Neural progenitor cell (in vitro differentiated cells): ENCODE results near the gene GP1BB. TPM values are rescaled to one million over a fixed set of nuclear protein-coding genes. Genes with fewer than 3 reads are reported as not detected.

Experiments
- DNase-seq: peaks from one replicate; pipeline ENCODE4 v3.0.0-alpha.2; 2016; ENCODE audit warnings: low spot score
- H2AFZ ChIP-seq: fragments of 200-600 bp; sonication (generic); replicated peaks from 2 replicates; pipeline ENCODE4 v1.6.1; 2016; ENCODE audit warnings: antibody characterized with exemption
- H3F3A ChIP-seq: fragments of 200-600 bp; sonication (generic); 2 replicates; pipeline ENCODE4 v1.6.1; 2016; ENCODE audit warnings: antibody characterized with exemption, low read depth
- H3K27ac ChIP-seq: fragments of 200-600 bp; sonication (generic); 2 replicates; pipeline ENCODE4 v1.5.1; 2016; ENCODE audit warnings: mild to moderate bottlenecking
- H3K27me3 ChIP-seq: fragments of 200-600 bp; sonication (generic); 2 replicates; pipeline ENCODE4 v1.6.1; 2016; ENCODE audit warnings: mild to moderate bottlenecking, moderate library complexity
- H3K36me3 ChIP-seq: fragments of 200-600 bp; sonication (generic); 2 replicates; pipeline ENCODE4 v1.5.1; 2016
- H3K4me1 ChIP-seq: fragments of 200-600 bp; sonication (generic); 2 replicates; pipeline ENCODE4 v1.6.1; 2016; ENCODE audit warnings: mixed run types
- H3K4me2 ChIP-seq: fragments of 200-600 bp; sonication (generic); 2 replicates; pipeline ENCODE4 v1.6.1; 2016
- H3K4me3 ChIP-seq: fragments of 200-600 bp; sonication (generic); 2 replicates; pipeline ENCODE4 v1.5.1; 2016
- H3K79me2 ChIP-seq: fragments of 200-600 bp; sonication (generic); 2 replicates; pipeline ENCODE4 v1.6.1; 2016; ENCODE audit warnings: low read depth
- H3K9ac ChIP-seq: fragments of 200-600 bp; sonication (generic); 2 replicates; pipeline ENCODE4 v1.6.1; 2016
- H3K9me3 ChIP-seq: fragments of 200-600 bp; sonication (generic); 2 replicates; pipeline ENCODE4 v1.5.1; 2016; ENCODE audit warnings: low read depth
- H4K20me1 ChIP-seq: fragments of 200-600 bp; sonication (generic); 2 replicates; pipeline ENCODE4 v1.6.1; 2016; ENCODE audit warnings: low read depth
- H3K27ac Mint-ChIP-seq: 3 replicates; pipeline ENCODE4 v1.8.0; 2021; ENCODE audit warnings: mixed read lengths
- H3K27me3 Mint-ChIP-seq: 2 replicates; pipeline ENCODE4 v1.8.0; 2022; ENCODE audit warnings: low read depth, mild to moderate bottlenecking, inconsistent platforms, moderate library complexity, mixed read lengths; ENCODE audit not compliant: insufficient read depth
- H3K36me3 Mint-ChIP-seq: 3 replicates; pipeline ENCODE4 v1.8.0; 2021; ENCODE audit warnings: mixed read lengths
- H3K4me1 Mint-ChIP-seq: 3 replicates; pipeline ENCODE4 v1.8.0; 2021; ENCODE audit warnings: mixed read lengths
- H3K4me3 Mint-ChIP-seq: 3 replicates; pipeline ENCODE4 v1.8.0; 2021; ENCODE audit warnings: mild to moderate bottlenecking, moderate library complexity, mixed read lengths
- H3K9me3 Mint-ChIP-seq: 3 replicates; pipeline ENCODE4 v1.8.0; 2020; ENCODE audit warnings: mixed read lengths
- EZH2 ChIP-seq: fragments of 200-600 bp; sonication (generic); IDR thresholded peaks from 2 replicates; pipeline ENCODE4 v1.6.1; 2017; ENCODE audit warnings: antibody characterized with exemption, mild to moderate bottlenecking, moderate library complexity
- EZH2phosphoT487 ChIP-seq: fragments of 200-600 bp; sonication (generic); IDR thresholded peaks from 2 replicates; pipeline ENCODE4 v1.6.1; 2017; ENCODE audit warnings: antibody characterized with exemption
- total RNA-seq: library from RNA; depleted of rRNA; stranded (reverse); fragments of >200 nt; gene quantifications from 2 replicates; pipeline ENCODE4 v1.2.3, GENCODE V29; 2015; ENCODE audit warnings: low replicate concordance
- TF ChIP-seq, protein P1 (sequence below): fragments of 200-600 bp; sonication (generic); IDR thresholded peaks from 2 replicates; pipeline ENCODE4 v1.5.1; 2017; ENCODE audit warnings: antibody characterized with exemption, mild to moderate bottlenecking

Gene GP1BB
- total RNA-seq, 1 donor from 2014 or later, result not detected

DNA sequence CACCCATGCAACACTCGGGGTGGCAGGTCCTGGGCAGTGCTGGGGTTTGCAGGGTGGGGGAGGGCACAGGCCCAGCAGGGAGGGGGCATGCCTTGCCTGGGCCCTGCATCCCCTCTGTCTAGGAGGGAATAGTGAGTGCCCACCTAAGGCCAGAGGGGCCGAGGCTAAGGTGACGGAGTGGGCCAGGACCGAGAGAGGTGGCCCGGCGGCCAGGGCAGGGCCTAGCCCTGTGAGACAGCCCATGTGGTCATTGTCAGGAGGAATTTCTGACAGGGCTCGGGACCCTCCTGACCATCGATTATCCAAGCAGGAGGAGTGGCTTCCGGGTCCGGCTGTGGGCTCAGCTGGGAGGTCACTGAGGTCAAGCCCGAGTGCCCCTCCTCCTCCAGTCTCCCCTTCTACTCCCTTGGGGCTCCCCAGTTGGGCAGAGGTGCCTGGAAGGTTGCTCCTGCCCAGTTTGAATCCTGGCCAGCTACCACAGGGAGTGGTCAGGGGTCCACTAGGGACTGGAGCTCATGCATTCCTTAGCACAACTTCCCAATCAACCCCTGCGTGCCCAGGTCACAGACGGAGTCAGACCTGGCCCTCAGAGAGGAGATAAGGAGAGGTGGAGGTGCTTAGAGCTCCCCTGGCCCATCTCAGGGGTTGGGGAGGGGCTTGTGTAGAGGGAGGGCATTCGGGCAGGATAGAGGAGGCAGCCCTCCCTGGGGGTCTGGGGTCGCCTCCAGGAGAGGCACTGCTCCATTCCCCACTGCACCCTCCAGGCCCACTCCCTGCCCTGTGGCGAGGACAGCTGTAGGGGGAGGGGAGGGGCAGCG is 14.7 kb downstream of the GP1BB start:
- Histone ChIP-seq H4K20me1 (no peaks in the 10 kb centered on the region), H3K9me3 (no peaks in the 10 kb centered on the region), H3K36me3 (no peaks in the 10 kb centered on the region), H3K27me3 (no peaks in the 10 kb centered on the region), H3K79me2 (no peaks in the 10 kb centered on the region), H3K9ac (no peak overlapping the region), H3F3A (no peaks in the 10 kb centered on the region), H3K4me3 (no peak overlapping the region), H2AFZ (no peak overlapping the region), H3K27ac (no peak overlapping the region), H3K4me1 (peaks cover 12% of the 10 kb centered on the region), H3K4me2 (peak overlapping the region; percentile 8)
- Mint-ChIP-seq H3K4me1 (no peaks in the 10 kb centered on the region), H3K27me3 (peaks cover 2% of the 10 kb centered on the region), H3K27ac (no peak overlapping the region), H3K9me3 (no peaks in the 10 kb centered on the region), H3K4me3 (no peak overlapping the region), H3K36me3 (no peaks in the 10 kb centered on the region)
- TF ChIP-seq, protein P1, sequence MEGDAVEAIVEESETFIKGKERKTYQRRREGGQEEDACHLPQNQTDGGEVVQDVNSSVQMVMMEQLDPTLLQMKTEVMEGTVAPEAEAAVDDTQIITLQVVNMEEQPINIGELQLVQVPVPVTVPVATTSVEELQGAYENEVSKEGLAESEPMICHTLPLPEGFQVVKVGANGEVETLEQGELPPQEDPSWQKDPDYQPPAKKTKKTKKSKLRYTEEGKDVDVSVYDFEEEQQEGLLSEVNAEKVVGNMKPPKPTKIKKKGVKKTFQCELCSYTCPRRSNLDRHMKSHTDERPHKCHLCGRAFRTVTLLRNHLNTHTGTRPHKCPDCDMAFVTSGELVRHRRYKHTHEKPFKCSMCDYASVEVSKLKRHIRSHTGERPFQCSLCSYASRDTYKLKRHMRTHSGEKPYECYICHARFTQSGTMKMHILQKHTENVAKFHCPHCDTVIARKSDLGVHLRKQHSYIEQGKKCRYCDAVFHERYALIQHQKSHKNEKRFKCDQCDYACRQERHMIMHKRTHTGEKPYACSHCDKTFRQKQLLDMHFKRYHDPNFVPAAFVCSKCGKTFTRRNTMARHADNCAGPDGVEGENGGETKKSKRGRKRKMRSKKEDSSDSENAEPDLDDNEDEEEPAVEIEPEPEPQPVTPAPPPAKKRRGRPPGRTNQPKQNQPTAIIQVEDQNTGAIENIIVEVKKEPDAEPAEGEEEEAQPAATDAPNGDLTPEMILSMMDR, result no peak
- no peak for TF ChIP-seq EZH2
- no peak for TF ChIP-seq EZH2phosphoT487
- DNase-seq, result peak; percentile 38

DNA sequence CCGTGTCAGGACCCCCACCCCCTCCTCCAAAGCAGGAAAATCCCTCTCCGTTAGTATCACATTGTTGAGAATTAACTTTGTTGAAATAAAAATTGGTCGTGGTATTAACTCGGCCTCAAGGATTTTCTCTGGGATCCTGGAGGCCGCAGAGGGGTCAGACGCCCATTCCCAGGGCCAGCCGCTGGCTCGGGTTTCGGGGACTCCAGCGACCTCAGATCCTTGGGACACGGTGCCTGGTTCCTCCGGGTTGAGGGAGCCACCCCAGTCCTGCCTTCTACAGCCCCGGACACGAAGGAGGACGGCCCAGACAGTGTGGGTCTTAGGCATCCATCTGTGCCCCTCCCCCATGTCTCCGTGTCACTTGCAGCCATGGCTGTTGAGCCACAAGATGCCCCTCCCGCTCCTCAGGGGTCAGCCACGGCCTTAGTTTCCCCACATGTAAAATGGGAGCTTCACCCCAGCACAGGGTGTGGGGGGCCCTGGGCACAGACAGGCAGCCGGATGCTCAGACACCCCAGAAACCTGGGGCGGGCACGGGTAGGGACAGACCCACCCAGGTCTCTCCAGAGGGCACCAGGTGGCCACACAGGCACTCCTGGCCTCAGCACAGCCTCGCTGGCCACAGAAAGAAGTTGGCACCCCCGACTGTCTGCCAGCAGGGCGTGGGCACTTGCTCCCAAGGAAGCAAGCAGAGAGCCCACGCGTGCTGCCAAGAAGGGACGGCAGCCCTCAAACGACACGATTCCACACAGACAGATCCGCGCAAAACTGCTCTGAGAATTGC is 15.5 kb downstream of the GP1BB start:
- Histone ChIP-seq H2AFZ (no peak overlapping the region), H3K27me3 (no peaks in the 10 kb centered on the region), H3K4me1 (peaks cover 12% of the 10 kb centered on the region), H3K4me2 (peak overlapping the region; percentile 8), H3K9ac (no peak overlapping the region), H3F3A (no peaks in the 10 kb centered on the region), H3K79me2 (no peaks in the 10 kb centered on the region), H3K4me3 (no peak overlapping the region), H4K20me1 (no peaks in the 10 kb centered on the region), H3K36me3 (no peaks in the 10 kb centered on the region), H3K9me3 (no peaks in the 10 kb centered on the region), H3K27ac (no peak overlapping the region)
- DNase-seq, result no peak
- TF ChIP-seq, protein P1, result no peak
- no peak for TF ChIP-seq EZH2
- no peak for TF ChIP-seq EZH2phosphoT487
- Mint-ChIP-seq H3K4me1 (no peaks in the 10 kb centered on the region), H3K4me3 (no peak overlapping the region), H3K9me3 (no peaks in the 10 kb centered on the region), H3K27ac (no peak overlapping the region), H3K27me3 (peaks cover 2% of the 10 kb centered on the region), H3K36me3 (no peaks in the 10 kb centered on the region)

- H3F3A ChIP-seq, result no peaks in the 10 kb centered on the region
- H2AFZ ChIP-seq, result no peak overlapping the region
- no peak overlapping the region for H3K4me3 ChIP-seq
- no peaks in the 10 kb centered on the region for H4K20me1 ChIP-seq
- H3K9me3 ChIP-seq, result no peaks in the 10 kb centered on the region
- Mint-ChIP-seq H3K27ac (no peak overlapping the region), H3K9me3 (no peaks in the 10 kb centered on the region), H3K4me3 (no peak overlapping the region), H3K27me3 (peaks cover 2% of the 10 kb centered on the region), H3K4me1 (no peaks in the 10 kb centered on the region), H3K36me3 (no peaks in the 10 kb centered on the region)
- H3K9ac ChIP-seq, result no peak overlapping the region
- H3K27me3 ChIP-seq, result no peaks in the 10 kb centered on the region
- H3K36me3 ChIP-seq, result no peaks in the 10 kb centered on the region
- H3K4me2 ChIP-seq, result no peak overlapping the region
- peaks cover 12% of the 10 kb centered on the region for H3K4me1 ChIP-seq
- TF ChIP-seq EZH2 (no peak), EZH2phosphoT487 (no peak)
- TF ChIP-seq, protein P1, result no peak
- no peak for DNase-seq
- H3K79me2 ChIP-seq, result no peaks in the 10 kb centered on the region
- H3K27ac ChIP-seq, result no peak overlapping the region
Observed at GRCh38 chr22:19739448-19739895, 16.1 kb downstream of the GP1BB start.
